Peyer's patch (tissue), 4 donors: ENCODE results near the gene CEP78. TPM values are rescaled to one million over a fixed set of nuclear protein-coding genes. Genes with fewer than 3 reads are reported as not detected.
"Not testable (repeated sequence)": the region's sequence is repeated elsewhere in the genome, so short reads cannot be mapped to it uniquely, and the experiment has no call there.

Experiments
- DNase-seq, 3 donors: peaks; one replicate each; pipeline ENCODE4 v3.0.0-alpha.2; 2017 to 2019
- H3K27ac ChIP-seq, 4 donors: fragments of 200-600 bp; sonication (generic); one replicate each; pipeline ENCODE4 v1.5.1; 2016 to 2019
- H3K27me3 ChIP-seq, 2 donors: fragments of 200-600 bp; sonication (generic); one replicate each; pipeline ENCODE4 v1.5.1; 2019
- H3K36me3 ChIP-seq, 3 donors: fragments of 200-600 bp; sonication (generic); one replicate each; pipeline ENCODE4 v1.5.1; 2016 to 2019
- H3K4me1 ChIP-seq, 4 donors: fragments of 200-600 bp; sonication (generic); one replicate each; pipeline ENCODE4 v1.5.1; 2016 to 2019
- H3K4me3 ChIP-seq, 4 donors: fragments of 200-600 bp; sonication (generic); 1 replicate in 3 of 4; 2 replicates in 1 of 4; pipeline ENCODE4 v1.5.1; 2016 to 2019; ENCODE audit warnings: mild to moderate bottlenecking in 1 of 4
- H3K9me3 ChIP-seq, 4 donors: fragments of 200-600 bp; sonication (generic); one replicate each; pipeline ENCODE4 v1.5.1; 2016 to 2019; ENCODE audit warnings: mild to moderate bottlenecking in 1 of 4
- CTCF ChIP-seq, 6 experiments: fragments of 450-650 bp in 4 of 6; fragments of 200-600 bp in 2 of 6; sonication (generic) in 1 of 6; IDR thresholded peaks; one replicate each; pipeline ENCODE4 v1.5.1; 2017 to 2019; ENCODE audit warnings: antibody characterized with exemption in 6 of 6, mild to moderate bottlenecking in 3 of 6, moderate library complexity in 1 of 6
- POLR2A ChIP-seq, 2 donors: fragments of 450-650 bp; IDR thresholded peaks; one replicate each; pipeline ENCODE4 v1.5.1; 2017; ENCODE audit warnings: antibody characterized with exemption in 2 of 2, mild to moderate bottlenecking in 2 of 2, moderate library complexity in 2 of 2
- total RNA-seq, 4 donors: library from RNA; depleted of rRNA; stranded (reverse); fragments of >200 nt; gene quantifications; one replicate each; pipeline ENCODE4 v1.1.0, GENCODE V29; 2016

The CEP78 gene
- total RNA-seq, 4 donors from 2014 or later = 5.4 to 19.0 (median 6.5) TPM

GRCh38 chr9:78191931-78192330 lies 43.9 kb upstream of the CEP78 start:
- no peaks in the 10 kb centered on the region for H3K36me3 ChIP-seq
- no peak for TF ChIP-seq CTCF (IDR thresholded peaks at IDR 0.05)
- no peak for TF ChIP-seq POLR2A (IDR thresholded peaks at IDR 0.05)
- no peak overlapping the region for H3K4me3 ChIP-seq
- no peak overlapping the region for H3K27ac ChIP-seq
- no peaks in the 10 kb centered on the region for H3K4me1 ChIP-seq
- no peak for DNase-seq
- H3K27me3 ChIP-seq = no peaks in the 10 kb centered on the region
- H3K9me3 ChIP-seq = no peaks in the 10 kb centered on the region

- Histone ChIP-seq H3K27me3 (no peaks in the 10 kb centered on the region), H3K4me1 (peaks cover 0 to 6% (median under 1%) of the 10 kb centered on the region in 4 donors), H3K36me3 (no peaks in the 10 kb centered on the region), H3K4me3 (no peak overlapping the region), H3K27ac (no peak overlapping the region), H3K9me3 (no peaks in the 10 kb centered on the region)
- TF ChIP-seq POLR2A (IDR thresholded peaks at IDR 0.05) (no peak), CTCF (IDR thresholded peaks at IDR 0.05) (no peak)
- no peak for DNase-seq
These were observed 39.6 kb upstream of the CEP78 start for GRCh38 chr9:78196258-78196657.

GRCh38 chr9:78201158-78201777 lies 34.6 kb upstream of the CEP78 start:
- peak overlapping the region in 1 of 4 donors; percentile 9 for H3K4me3 ChIP-seq
- DNase-seq = peak in 2 of 3 donors; percentile 82 to 88

GRCh38 chr9:78207319-78207718 lies 28.6 kb upstream of the CEP78 start:
- Histone ChIP-seq H3K27me3 (no peaks in the 10 kb centered on the region), H3K4me1 (no peaks in the 10 kb centered on the region), H3K4me3 (no peak overlapping the region), H3K36me3 (no peaks in the 10 kb centered on the region), H3K27ac (no peak overlapping the region), H3K9me3 (no peaks in the 10 kb centered on the region)
- DNase-seq = no peak
- TF ChIP-seq CTCF (IDR thresholded peaks at IDR 0.05) (no peak), POLR2A (IDR thresholded peaks at IDR 0.05) (no peak)

More at GRCh38 chr9:78201158-78201777, 34.6 kb upstream of the CEP78 start:
- H3K27ac ChIP-seq = peak overlapping the region in 1 of 4 donors; percentile 59
- not testable (repeated sequence) for H3K4me1 ChIP-seq, H3K27me3 ChIP-seq, H3K9me3 ChIP-seq, H3K36me3 ChIP-seq

GRCh38 chr9:78207901-78208300 lies 28.0 kb upstream of the CEP78 start:
- TF ChIP-seq CTCF (IDR thresholded peaks at IDR 0.05) = no peak
- no peak for TF ChIP-seq POLR2A (IDR thresholded peaks at IDR 0.05)
- H3K4me3 ChIP-seq = no peak overlapping the region
- no peaks in the 10 kb centered on the region for H3K27me3 ChIP-seq
- no peaks in the 10 kb centered on the region for H3K4me1 ChIP-seq
- no peaks in the 10 kb centered on the region for H3K36me3 ChIP-seq
- DNase-seq = no peak
- H3K27ac ChIP-seq = no peak overlapping the region
- H3K9me3 ChIP-seq = no peaks in the 10 kb centered on the region

- no peaks in the 10 kb centered on the region for H3K9me3 ChIP-seq
- no peaks in the 10 kb centered on the region for H3K27me3 ChIP-seq
- DNase-seq = no peak
- TF ChIP-seq CTCF (IDR thresholded peaks at IDR 0.05) (no peak), POLR2A (IDR thresholded peaks at IDR 0.05) (no peak)
- H3K27ac ChIP-seq = no peak overlapping the region
- H3K36me3 ChIP-seq = no peaks in the 10 kb centered on the region
- no peaks in the 10 kb centered on the region for H3K4me1 ChIP-seq
- H3K4me3 ChIP-seq = no peak overlapping the region
These were observed 26.7 kb upstream of the CEP78 start for GRCh38 chr9:78209127-78209526.
